ENCODE results near the gene TOPORS.

GRCh38 chr9:32581512-32582143, 29.2 kb upstream of the TOPORS start:
- TF ChIP-seq, protein P1, sequence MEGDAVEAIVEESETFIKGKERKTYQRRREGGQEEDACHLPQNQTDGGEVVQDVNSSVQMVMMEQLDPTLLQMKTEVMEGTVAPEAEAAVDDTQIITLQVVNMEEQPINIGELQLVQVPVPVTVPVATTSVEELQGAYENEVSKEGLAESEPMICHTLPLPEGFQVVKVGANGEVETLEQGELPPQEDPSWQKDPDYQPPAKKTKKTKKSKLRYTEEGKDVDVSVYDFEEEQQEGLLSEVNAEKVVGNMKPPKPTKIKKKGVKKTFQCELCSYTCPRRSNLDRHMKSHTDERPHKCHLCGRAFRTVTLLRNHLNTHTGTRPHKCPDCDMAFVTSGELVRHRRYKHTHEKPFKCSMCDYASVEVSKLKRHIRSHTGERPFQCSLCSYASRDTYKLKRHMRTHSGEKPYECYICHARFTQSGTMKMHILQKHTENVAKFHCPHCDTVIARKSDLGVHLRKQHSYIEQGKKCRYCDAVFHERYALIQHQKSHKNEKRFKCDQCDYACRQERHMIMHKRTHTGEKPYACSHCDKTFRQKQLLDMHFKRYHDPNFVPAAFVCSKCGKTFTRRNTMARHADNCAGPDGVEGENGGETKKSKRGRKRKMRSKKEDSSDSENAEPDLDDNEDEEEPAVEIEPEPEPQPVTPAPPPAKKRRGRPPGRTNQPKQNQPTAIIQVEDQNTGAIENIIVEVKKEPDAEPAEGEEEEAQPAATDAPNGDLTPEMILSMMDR (IDR thresholded peaks at IDR 0.05), result peak in 3 of 6 experiments; percentile 22 to 26 (median 24)
- TF ChIP-seq POLR2A (IDR thresholded peaks at IDR 0.05), result no peak

Data from upper lobe of left lung (tissue), 4 donors.